GM12801 (cell line): ENCODE measurements around the gene EXOC6B.

Source experiments
- TF ChIP-seq, protein P1 (sequence below): IDR thresholded peaks from one replicate; pipeline ENCODE4 v1.5.1; 2011; ENCODE audit warnings: control low read depth; ENCODE audit not compliant: insufficient read length; ENCODE audit errors: extremely low read depth

EXOC6B gene

GRCh38 chr2:72150157-72150860, 675.5 kb downstream of the EXOC6B start:
- TF ChIP-seq, protein P1, sequence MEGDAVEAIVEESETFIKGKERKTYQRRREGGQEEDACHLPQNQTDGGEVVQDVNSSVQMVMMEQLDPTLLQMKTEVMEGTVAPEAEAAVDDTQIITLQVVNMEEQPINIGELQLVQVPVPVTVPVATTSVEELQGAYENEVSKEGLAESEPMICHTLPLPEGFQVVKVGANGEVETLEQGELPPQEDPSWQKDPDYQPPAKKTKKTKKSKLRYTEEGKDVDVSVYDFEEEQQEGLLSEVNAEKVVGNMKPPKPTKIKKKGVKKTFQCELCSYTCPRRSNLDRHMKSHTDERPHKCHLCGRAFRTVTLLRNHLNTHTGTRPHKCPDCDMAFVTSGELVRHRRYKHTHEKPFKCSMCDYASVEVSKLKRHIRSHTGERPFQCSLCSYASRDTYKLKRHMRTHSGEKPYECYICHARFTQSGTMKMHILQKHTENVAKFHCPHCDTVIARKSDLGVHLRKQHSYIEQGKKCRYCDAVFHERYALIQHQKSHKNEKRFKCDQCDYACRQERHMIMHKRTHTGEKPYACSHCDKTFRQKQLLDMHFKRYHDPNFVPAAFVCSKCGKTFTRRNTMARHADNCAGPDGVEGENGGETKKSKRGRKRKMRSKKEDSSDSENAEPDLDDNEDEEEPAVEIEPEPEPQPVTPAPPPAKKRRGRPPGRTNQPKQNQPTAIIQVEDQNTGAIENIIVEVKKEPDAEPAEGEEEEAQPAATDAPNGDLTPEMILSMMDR: no peak

DNA sequence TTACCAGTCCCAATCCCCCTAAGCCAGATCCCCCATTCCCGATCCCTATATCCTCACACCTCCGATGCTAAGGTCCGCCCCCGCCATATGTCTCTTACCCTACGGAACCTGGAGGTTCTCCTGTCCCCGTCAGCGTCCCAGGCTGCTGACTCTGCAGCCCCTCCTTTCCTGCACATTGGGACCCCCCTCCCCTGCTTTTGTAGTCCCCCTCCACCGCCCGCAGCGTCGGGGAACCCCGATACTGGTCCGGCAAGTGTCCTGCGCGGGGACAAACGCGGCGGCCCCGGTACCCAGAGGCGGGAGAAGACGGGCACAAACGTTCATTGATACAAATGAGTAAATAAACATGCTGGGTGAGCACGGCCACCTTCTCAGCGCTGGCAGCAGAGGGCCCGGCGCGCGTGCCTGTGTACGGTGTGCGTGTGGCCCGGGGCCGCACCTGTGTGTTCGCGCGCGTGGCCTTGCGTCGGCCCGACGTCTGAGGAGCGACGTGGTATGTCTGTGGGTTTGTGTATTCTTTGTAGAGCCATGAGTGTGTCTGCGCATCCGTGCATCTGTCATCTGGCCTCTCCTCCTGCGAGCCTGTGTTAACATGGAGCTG, 676.2 kb downstream of the EXOC6B start:
- TF ChIP-seq, protein P1: no peak

GRCh38 chr2:72148837-72149555, 676.8 kb downstream of the EXOC6B start:
- TF ChIP-seq, protein P1: no peak

DNA sequence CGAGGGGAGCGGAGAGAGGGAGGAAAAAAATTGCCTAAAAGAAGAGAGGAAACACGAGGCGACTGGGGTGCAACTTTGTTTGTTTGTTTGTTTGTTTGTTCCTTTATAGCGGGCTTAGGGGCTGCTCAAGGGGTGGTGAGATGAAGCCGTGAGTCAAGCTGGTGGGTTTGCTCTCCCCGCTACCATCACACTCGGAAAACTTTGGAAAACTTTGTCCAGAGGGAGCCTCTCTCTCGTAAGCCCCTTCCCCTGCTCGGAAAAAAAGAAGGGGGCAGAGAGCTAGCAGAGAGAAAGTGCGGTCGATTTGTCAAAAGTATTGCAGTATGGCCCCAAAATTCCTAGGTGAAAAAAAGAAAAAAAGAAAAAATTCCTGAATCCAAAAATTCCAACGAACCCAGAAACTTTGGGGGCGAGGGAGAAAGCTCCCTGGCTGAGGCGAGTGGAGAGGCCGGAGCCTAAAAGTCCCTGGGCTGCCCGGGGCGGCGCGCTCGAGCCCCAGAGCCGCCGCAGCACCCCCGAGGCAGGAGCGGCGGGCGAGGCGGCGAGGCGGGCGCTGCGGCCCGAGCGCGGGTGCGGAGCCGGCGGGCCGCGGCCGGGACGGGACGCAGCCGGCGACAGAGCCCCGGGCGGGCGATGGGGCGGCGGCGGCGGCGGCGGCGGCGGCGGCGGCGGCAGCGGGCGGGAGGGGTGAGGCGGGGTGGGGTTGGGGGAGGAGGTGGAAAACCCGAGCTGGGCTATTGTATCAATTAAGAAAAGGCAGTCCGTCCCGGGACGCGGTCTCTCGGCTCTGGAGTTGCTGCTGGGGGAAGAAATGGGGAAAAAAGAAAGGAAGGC, 677.6 kb downstream of the EXOC6B start:
- TF ChIP-seq, protein P1: no peak

DNA sequence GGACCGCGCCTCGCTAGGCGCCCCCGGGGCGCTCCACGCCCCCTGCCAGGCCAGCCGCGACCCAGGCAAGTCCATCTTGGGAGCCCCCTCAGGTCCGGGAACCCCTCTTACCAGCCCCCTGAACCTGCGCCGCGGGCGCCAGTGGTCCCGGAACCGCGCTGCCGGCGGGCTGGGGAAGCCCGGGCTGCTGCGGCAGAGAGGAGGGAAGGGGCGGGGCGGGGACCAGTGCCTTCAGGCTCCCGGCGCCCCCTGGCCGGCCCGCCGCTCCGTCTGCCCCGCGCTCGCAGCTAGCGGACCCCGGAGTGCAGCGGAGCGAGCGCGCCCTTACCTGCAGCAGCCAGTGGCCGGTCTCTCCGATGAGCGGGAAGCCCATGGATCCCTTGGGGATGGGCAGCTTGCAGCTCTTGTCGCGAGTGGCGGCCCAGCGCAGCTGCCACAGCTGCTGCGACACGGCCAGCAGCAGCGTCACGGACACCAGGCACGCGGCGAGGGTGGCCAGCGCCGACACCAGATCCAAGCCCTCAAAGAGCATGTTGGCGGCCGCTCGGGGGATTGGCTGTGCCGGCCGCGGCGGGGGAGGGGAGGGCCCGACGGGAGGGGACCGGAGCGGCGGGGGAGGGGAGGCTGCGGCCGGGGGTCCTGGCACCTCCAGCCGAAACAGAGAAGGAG, 678.4 kb downstream of the EXOC6B start, which contains the start of gene CYP26B1:
Gene CYP26B1, minus strand, starts transcription at position 560 of the 669 bp plus-strand sequence. Its CDS starts 28 bp downstream, at position 532.
- TF ChIP-seq, protein P1: no peak

- TF ChIP-seq, protein P1: no peak
These were observed 679.2 kb downstream of the EXOC6B start for GRCh38 chr2:72146347-72147302.
